ENCODE measurements around the gene RASD2. TPM values are rescaled to one million over a fixed set of nuclear protein-coding genes. Genes with fewer than 3 reads are reported as not detected.
A peak's percentile ranks its signal among the peaks of the same experiment; 100 is the strongest.

RASD2 gene
- total RNA-seq, 1 donor from 2014 or later, result 0.16 TPM

DNA sequence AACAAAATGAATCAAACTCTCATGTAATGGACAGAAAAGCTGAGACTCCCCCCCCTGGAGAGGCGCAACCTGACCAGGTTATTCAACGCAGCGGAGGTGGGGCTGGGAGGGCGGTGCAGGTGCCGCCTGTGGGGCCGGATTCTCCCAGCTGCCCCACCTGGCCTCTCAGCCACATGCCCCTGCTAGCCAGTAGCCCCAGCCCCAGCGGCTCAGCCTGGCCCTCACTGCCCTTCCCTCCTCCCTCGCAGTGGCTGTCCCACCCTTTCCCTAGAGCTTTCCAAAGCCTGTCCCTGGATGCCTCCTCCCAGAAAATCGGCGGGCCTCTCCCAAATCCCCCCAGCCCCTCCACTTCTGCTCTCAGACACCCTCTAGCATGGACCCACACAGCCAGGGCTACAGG lies 31.2 kb upstream of the RASD2 start:
- Mint-ChIP-seq H3K27ac (ENCODE audit: unreplicated experiment) (peak overlapping the region; percentile 29), H3K36me3 (ENCODE audit: low read depth, unreplicated experiment) (no peaks in the 10 kb centered on the region), H3K27me3 (ENCODE audit: low read depth, unreplicated experiment) (peaks cover 36% of the 10 kb centered on the region), H3K9me3 (ENCODE audit: unreplicated experiment) (no peaks in the 10 kb centered on the region), H3K4me1 (ENCODE audit: low read depth, unreplicated experiment) (no peaks in the 10 kb centered on the region), H3K4me3 (ENCODE audit: unreplicated experiment) (no peak overlapping the region)
- H3K27me3 ChIP-seq (ENCODE audit: insufficient read depth, low read length), result peaks cover 19% of the 10 kb centered on the region
- H3K36me3 ChIP-seq (ENCODE audit: insufficient read depth, low read length), result no peaks in the 10 kb centered on the region
- no peak overlapping the region for H2AFZ ChIP-seq (ENCODE audit: low read depth, low read length)
- DNase-seq (ENCODE audit: low read depth) (no peak), FAIRE-seq (no peak)
- no peak overlapping the region for H3K27ac ChIP-seq (ENCODE audit: low read depth, low read length)
- no peak overlapping the region for H3K9ac ChIP-seq (ENCODE audit: low read length)
- no peak overlapping the region for H3K4me2 ChIP-seq (ENCODE audit: low read length)
- no peak overlapping the region for H3K4me3 ChIP-seq (ENCODE audit: insufficient read depth, low read depth, low read length)
- no peaks in the 10 kb centered on the region for H3K79me2 ChIP-seq (ENCODE audit: insufficient read depth, low read length)
- H4K20me1 ChIP-seq (ENCODE audit: insufficient read depth, low read length), result no peaks in the 10 kb centered on the region
- peaks cover 4% of the 10 kb centered on the region for H3K4me1 ChIP-seq (ENCODE audit: insufficient read depth, low read length)
- no peaks in the 10 kb centered on the region for H3K9me3 ChIP-seq (ENCODE audit: insufficient read depth, low read depth, low read length)
- TF ChIP-seq CTCF (IDR thresholded peaks at IDR 0.05; ENCODE audit: insufficient read depth, low read depth, low read length), result no peak
- no peak for TF ChIP-seq EZH2 (IDR thresholded peaks at IDR 0.05; ENCODE audit: insufficient read depth, low read length)

DNA sequence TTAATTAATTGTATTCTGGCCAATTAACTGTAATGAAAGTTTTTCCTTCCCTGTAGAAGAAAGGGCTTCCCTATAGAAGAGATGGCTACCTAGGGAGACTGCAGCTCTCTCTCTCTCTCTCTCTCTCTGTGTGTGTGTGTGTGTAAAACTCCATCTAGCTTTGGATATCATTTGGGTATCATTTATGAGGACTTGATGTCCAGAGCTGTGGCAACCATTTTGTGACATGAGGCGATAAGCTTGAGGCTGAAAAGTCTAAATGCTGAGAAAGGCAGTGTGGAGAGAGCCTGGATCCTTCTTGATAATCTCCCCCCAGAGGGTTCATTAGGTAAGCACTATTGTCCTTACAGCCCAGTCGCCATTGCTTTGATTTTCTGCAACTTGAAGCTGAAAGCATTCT lies 30.7 kb upstream of the RASD2 start:
- no peaks in the 10 kb centered on the region for H3K36me3 Mint-ChIP-seq (ENCODE audit: low read depth, unreplicated experiment)
- Histone ChIP-seq H2AFZ (ENCODE audit: low read depth, low read length) (no peak overlapping the region), H4K20me1 (ENCODE audit: insufficient read depth, low read length) (no peaks in the 10 kb centered on the region), H3K36me3 (ENCODE audit: insufficient read depth, low read length) (no peaks in the 10 kb centered on the region), H3K9ac (ENCODE audit: low read length) (no peak overlapping the region), H3K9me3 (ENCODE audit: insufficient read depth, low read depth, low read length) (no peaks in the 10 kb centered on the region), H3K4me3 (ENCODE audit: insufficient read depth, low read depth, low read length) (no peak overlapping the region), H3K27me3 (ENCODE audit: insufficient read depth, low read length) (peaks cover 17% of the 10 kb centered on the region), H3K27ac (ENCODE audit: low read depth, low read length) (no peak overlapping the region), H3K4me2 (ENCODE audit: low read length) (no peak overlapping the region), H3K4me1 (ENCODE audit: insufficient read depth, low read length) (peaks cover 4% of the 10 kb centered on the region), H3K79me2 (ENCODE audit: insufficient read depth, low read length) (no peaks in the 10 kb centered on the region)
- peaks cover 36% of the 10 kb centered on the region for H3K27me3 Mint-ChIP-seq (ENCODE audit: low read depth, unreplicated experiment)
- no peak overlapping the region for H3K27ac Mint-ChIP-seq (ENCODE audit: unreplicated experiment)
- H3K9me3 Mint-ChIP-seq (ENCODE audit: unreplicated experiment), result no peaks in the 10 kb centered on the region
- no peaks in the 10 kb centered on the region for H3K4me1 Mint-ChIP-seq (ENCODE audit: low read depth, unreplicated experiment)
- no peak for DNase-seq (ENCODE audit: low read depth)
- FAIRE-seq, result no peak
- H3K4me3 Mint-ChIP-seq (ENCODE audit: unreplicated experiment), result no peak overlapping the region
- TF ChIP-seq CTCF (IDR thresholded peaks at IDR 0.05; ENCODE audit: insufficient read depth, low read depth, low read length) (no peak), EZH2 (IDR thresholded peaks at IDR 0.05; ENCODE audit: insufficient read depth, low read length) (no peak)

GRCh38 chr22:35510481-35510934 lies 30.1 kb upstream of the RASD2 start:
- peak; percentile 29 for DNase-seq (ENCODE audit: low read depth)
- peaks cover 36% of the 10 kb centered on the region for H3K27me3 Mint-ChIP-seq (ENCODE audit: low read depth, unreplicated experiment)

More at GRCh38 chr22:35510481-35510934, 30.1 kb upstream of the RASD2 start:
- H3K79me2 ChIP-seq (ENCODE audit: insufficient read depth, low read length), result no peaks in the 10 kb centered on the region
- Mint-ChIP-seq H3K9me3 (ENCODE audit: unreplicated experiment) (no peaks in the 10 kb centered on the region), H3K27ac (ENCODE audit: unreplicated experiment) (no peak overlapping the region), H3K4me1 (ENCODE audit: low read depth, unreplicated experiment) (no peaks in the 10 kb centered on the region), H3K36me3 (ENCODE audit: low read depth, unreplicated experiment) (no peaks in the 10 kb centered on the region), H3K4me3 (ENCODE audit: unreplicated experiment) (no peak overlapping the region)
- H3K4me3 ChIP-seq (ENCODE audit: insufficient read depth, low read depth, low read length), result no peak overlapping the region
- H3K9me3 ChIP-seq (ENCODE audit: insufficient read depth, low read depth, low read length), result no peaks in the 10 kb centered on the region
- H3K27me3 ChIP-seq (ENCODE audit: insufficient read depth, low read length), result peaks cover 19% of the 10 kb centered on the region
- FAIRE-seq, result no peak
- no peaks in the 10 kb centered on the region for H3K36me3 ChIP-seq (ENCODE audit: insufficient read depth, low read length)
- no peaks in the 10 kb centered on the region for H4K20me1 ChIP-seq (ENCODE audit: insufficient read depth, low read length)
- no peak overlapping the region for H2AFZ ChIP-seq (ENCODE audit: low read depth, low read length)
- peaks cover 4% of the 10 kb centered on the region for H3K4me1 ChIP-seq (ENCODE audit: insufficient read depth, low read length)
- no peak overlapping the region for H3K9ac ChIP-seq (ENCODE audit: low read length)
- TF ChIP-seq CTCF (IDR thresholded peaks at IDR 0.05; ENCODE audit: insufficient read depth, low read depth, low read length), result no peak
- TF ChIP-seq EZH2 (IDR thresholded peaks at IDR 0.05; ENCODE audit: insufficient read depth, low read length), result no peak
- peak overlapping the region; percentile 41 for H3K4me2 ChIP-seq (ENCODE audit: low read length)
- H3K27ac ChIP-seq (ENCODE audit: low read depth, low read length), result no peak overlapping the region

All from astrocyte (in vitro differentiated cells and primary cell).